Heart right ventricle (tissue), 16 donors: ENCODE results near the gene NHS. TPM values are rescaled to one million over a fixed set of nuclear protein-coding genes. Genes with fewer than 3 reads are reported as not detected.
A peak's percentile ranks its signal among the peaks of the same experiment; 100 is the strongest.

Source experiments
- ATAC-seq, 8 donors: fragments of 200-7000 bp; cut with Tn5 transposase; one replicate each; pipeline ENCODE4 v1.9.1; 2020; ENCODE audit warnings: mild to moderate bottlenecking in 8 of 8, moderate library complexity in 8 of 8, moderate number of reproducible peaks in 1 of 8
- DNase-seq, 2 donors: peaks; one replicate each; pipeline ENCODE4 v3.0.0-alpha.2; 2020
- H3K27ac ChIP-seq, 10 donors: fragments of 200-600 bp; sonication (generic) in 2 of 10; one replicate each; pipeline versions ENCODE4 v1.5.0 to v1.8.0; 2020 to 2022; ENCODE audit warnings: mild to moderate bottlenecking in 3 of 10
- H3K27me3 ChIP-seq, 7 donors: fragments of 200-600 bp; one replicate each; pipeline ENCODE4 v1.8.0; 2021 to 2022; ENCODE audit warnings: mild to moderate bottlenecking in 2 of 7
- H3K36me3 ChIP-seq, 9 donors: fragments of 200-600 bp; sonication (generic) in 1 of 9; one replicate each; pipeline versions ENCODE4 v1.5.0 to v1.8.0; 2020 to 2022; ENCODE audit warnings: mild to moderate bottlenecking in 2 of 9
- H3K4me1 ChIP-seq, 9 donors: fragments of 200-600 bp; sonication (generic) in 1 of 9; one replicate each; pipeline versions ENCODE4 v1.5.0 to v1.8.0; 2020 to 2022; ENCODE audit warnings: mild to moderate bottlenecking in 4 of 9
- H3K4me3 ChIP-seq, 10 donors: fragments of 200-600 bp; sonication (generic) in 2 of 10; one replicate each; pipeline versions ENCODE4 v1.5.0 to v1.8.0; 2020 to 2022; ENCODE audit warnings: mild to moderate bottlenecking in 7 of 10, moderate library complexity in 2 of 10
- H3K9me3 ChIP-seq, 11 donors: fragments of 200-600 bp in 10 of 11; sonication (generic) in 2 of 11; one replicate each; pipeline versions ENCODE4 v1.5.0 to v1.8.0; 2013 to 2022; ENCODE audit warnings: mild to moderate bottlenecking in 2 of 11, control low read depth in 1 of 11, moderate library complexity in 1 of 11
- CTCF ChIP-seq, 9 donors: fragments of 200-600 bp; sonication (generic) in 2 of 9; IDR thresholded peaks; one replicate each; pipeline versions ENCODE4 v1.5.0 to v1.8.0; 2021 to 2022; ENCODE audit warnings: antibody characterized with exemption in 9 of 9, mild to moderate bottlenecking in 5 of 9, moderate library complexity in 1 of 9
- WGBS, 2 donors: extraction: QIAGEN DNeasy Blood & Tissue Kit; methylation state at CpG; one replicate each; pipeline ENCODE4 v1.1.7; 2013; ENCODE audit warnings: inconsistent platforms in 1 of 2; 5-methylcytosine and 5-hydroxymethylcytosine counted together
- intact Hi-C, 10 donors: fragments of 100-400 bp; cut with DNase I; formaldehyde crosslinking; loops; one replicate each; pipeline versions ENCODE4 v1.11.1 to v1.14.2; 2022
- polyA plus RNA-seq, 2 donors: library from polyadenylated mRNA; stranded (reverse); fragments of 200-250 nt; gene quantifications; one replicate each; pipeline ENCODE4 v1.2.3, GENCODE V29; 2013
- total RNA-seq, 10 donors: library from RNA; stranded (reverse); fragmentation: NEBNext Ultra II Directional in 3 of 10; extraction: Animal tissue kit (Norgen Biotek cat#: 25700) in 3 of 10; gene quantifications; one replicate each; pipeline versions ENCODE4 v1.2.1 to v1.2.4, GENCODE V29; 2021 to 2023
- donor health status: Arrhythmogenic right ventricular cardiomyopathy.
- donor health status: ischemic (EF 13 %, LVEDD 7.1; RV severe dilation, severe dysfunction).
- donor health status: healthy with polysubstance abuse.
- donor health status: DM: no; HTN: yes; CAD: no.
- donor health status: DM: no; HTN: no; CAD: no.
- donor health status: ischemic (EF 25% LVEDD 6.9; RV normal size, moderate dysfunction).
- donor health status: ischemic (EF 25% LVEDD 5.7; RV mildly dilated, moderate dysfunction).
- donor health status: healthy.
- donor health status: DM: yes; HTN: yes; CAD: no.
- donor health status: Ischemic cardiomyopathy.
- donor health status: ischemic (EF 35%, LVEDD 5.7; RV mildly dilated, moderate dysfunction).
- donor health status: nonischemic (EF 11% LVEDD 7.7; RV severe dilation, severe dysfunction).
- donor health status: DM: yes; HTN: yes; CAD: no.
- donor health status: PGD.
- donor health status: ischemic (EF 29% LVEDD 5.4; RV normal size, mild dysfunction).
- donor health status: nonischemic (EF 23%, LVEDD 6.1; RV moderate dilation, normal function).

Gene NHS
- total and polyA plus RNA-seq, 12 donors: 0.20 to 2.7 (median 1.2) TPM

- Histone ChIP-seq H3K9me3 (no peaks in the 10 kb centered on the region), H3K4me3 (no peak overlapping the region), H3K27me3 (peaks cover 0 to 4% (median 0%) of the 10 kb centered on the region in 7 donors), H3K36me3 (no peaks in the 10 kb centered on the region), H3K4me1 (peaks cover 0 to 14% (median 0%) of the 10 kb centered on the region in 9 donors), H3K27ac (no peak overlapping the region)
- no peak for ATAC-seq
- TF ChIP-seq CTCF (IDR thresholded peaks at IDR 0.05): no peak
- 83 to 90% methylated on average over 3 of the region's 3 CpGs for WGBS, 2 donors
- DNase-seq: no peak
- intact Hi-C loops: no loop called here
These were observed 96.9 kb downstream of the NHS start for GRCh38 chrX:17471861-17472260.

- Histone ChIP-seq H3K27ac (no peak overlapping the region), H3K27me3 (peaks cover 0 to 4% (median 0%) of the 10 kb centered on the region in 7 donors), H3K9me3 (no peaks in the 10 kb centered on the region), H3K4me3 (no peak overlapping the region), H3K4me1 (peaks cover 0 to 14% (median 0%) of the 10 kb centered on the region in 9 donors), H3K36me3 (no peaks in the 10 kb centered on the region)
- no peak for DNase-seq
- ATAC-seq: no peak
- intact Hi-C loops: no loop called here
- TF ChIP-seq CTCF (IDR thresholded peaks at IDR 0.05): no peak
- 11 to 13% methylated on average over 1 of the region's 1 CpG for WGBS, 2 donors
These were observed 97.4 kb downstream of the NHS start for GRCh38 chrX:17472424-17472823.

DNA sequence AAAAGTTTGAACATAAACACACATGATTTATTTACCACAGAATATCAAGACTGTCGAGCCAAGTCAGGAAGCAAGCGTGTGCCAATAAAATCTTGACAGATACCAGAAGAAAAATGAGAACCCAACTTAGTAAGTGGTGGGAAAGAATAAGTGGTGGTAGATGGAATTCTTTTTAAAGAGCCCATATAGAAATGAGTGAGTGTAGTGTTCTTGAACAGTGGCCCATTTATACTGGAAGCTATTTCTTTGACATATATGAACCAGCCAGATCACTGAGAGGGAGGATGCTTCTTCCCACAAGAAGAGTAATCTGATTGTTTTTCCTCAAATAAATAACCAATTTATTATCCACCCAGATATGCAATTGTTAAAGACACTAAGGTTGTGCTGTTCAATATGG is 98.0 kb downstream of the NHS start:
- TF ChIP-seq CTCF (IDR thresholded peaks at IDR 0.05): no peak

DNA sequence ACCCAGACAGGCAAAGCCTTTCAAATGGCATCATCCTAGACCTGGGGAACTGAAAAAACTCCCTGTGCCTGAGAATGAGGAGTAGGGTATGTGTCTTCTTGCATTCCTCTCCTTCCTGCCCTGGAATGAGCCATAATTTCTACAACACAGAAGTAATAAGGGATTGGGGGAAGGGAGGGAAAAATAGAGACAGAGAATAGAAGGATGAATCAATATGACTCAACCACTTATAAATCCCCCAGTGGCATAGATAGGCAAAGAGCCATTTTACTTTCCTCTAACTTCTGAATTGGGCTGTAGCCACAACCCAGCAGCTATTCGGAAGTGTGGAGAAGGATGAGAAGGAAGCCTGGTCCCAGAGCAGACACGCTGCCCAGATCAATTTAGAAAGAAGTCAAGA is 99.9 kb downstream of the NHS start:
- intact Hi-C loops: no loop called here
- Histone ChIP-seq H3K36me3 (no peaks in the 10 kb centered on the region), H3K27ac (peak overlapping the region in 2 of 10 donors; percentile 10 to 44), H3K27me3 (peaks cover 0 to 4% (median 0%) of the 10 kb centered on the region in 7 donors), H3K4me1 (peaks cover 0 to 14% (median 0%) of the 10 kb centered on the region in 9 donors), H3K4me3 (no peak overlapping the region), H3K9me3 (no peaks in the 10 kb centered on the region)
- no peak for TF ChIP-seq CTCF (IDR thresholded peaks at IDR 0.05)
- DNase-seq (no peak), ATAC-seq (peak in 1 of 8 donors; percentile 47)
- 48 to 86% methylated on average over 2 of the region's 2 CpGs for WGBS, 2 donors

More for the DNA sequence above, 98.0 kb downstream of the NHS start:
- Histone ChIP-seq H3K27ac (no peak overlapping the region), H3K4me3 (no peak overlapping the region), H3K36me3 (no peaks in the 10 kb centered on the region), H3K4me1 (peaks cover 0 to 14% (median 0%) of the 10 kb centered on the region in 9 donors), H3K9me3 (no peaks in the 10 kb centered on the region), H3K27me3 (peaks cover 0 to 4% (median 0%) of the 10 kb centered on the region in 7 donors)
- intact Hi-C loops: no loop called here
- no peak for DNase-seq
- no peak for ATAC-seq
- WGBS, 2 donors: 29 to 46% methylated on average over 2 of the region's 2 CpGs
